ENCODE results near the gene SRC. TPM values are rescaled to one million over a fixed set of nuclear protein-coding genes. Genes with fewer than 3 reads are reported as not detected.

Gene SRC
- total RNA-seq, 1 donor from 2014 or later = 16.8 TPM

- DNase-seq = no peak
Measured at GRCh38 chr20:37315021-37315451, 30.9 kb upstream of the SRC start.

- no peak for DNase-seq
Measured at GRCh38 chr20:37315452-37316110, 30.4 kb upstream of the SRC start.

GRCh38 chr20:37316116-37316774 lies 29.7 kb upstream of the SRC start:
- no peak for DNase-seq

- DNase-seq = no peak
Measured at GRCh38 chr20:37316775-37317170, 29.2 kb upstream of the SRC start.

GRCh38 chr20:37317316-37317715 lies 28.6 kb upstream of the SRC start:
- no peak for DNase-seq

GRCh38 chr20:37317994-37318640 lies 27.8 kb upstream of the SRC start:
- DNase-seq = no peak

GRCh38 chr20:37319151-37319671 lies 26.7 kb upstream of the SRC start:
- DNase-seq = no peak

GRCh38 chr20:37323985-37324384 lies 22.0 kb upstream of the SRC start:
- peak; percentile 64 for DNase-seq

GRCh38 chr20:37325206-37325605 lies 20.7 kb upstream of the SRC start:
- DNase-seq = no peak

GRCh38 chr20:37326666-37327065 lies 19.3 kb upstream of the SRC start:
- no peak for DNase-seq

GRCh38 chr20:37327748-37328147 lies 18.2 kb upstream of the SRC start:
- DNase-seq = no peak

GRCh38 chr20:37328149-37328945 lies 17.6 kb upstream of the SRC start:
- DNase-seq = no peak

GRCh38 chr20:37329481-37330165 lies 16.3 kb upstream of the SRC start:
- DNase-seq = no peak

GRCh38 chr20:37330316-37330715 lies 15.6 kb upstream of the SRC start:
- DNase-seq = no peak

- no peak for DNase-seq
Measured at GRCh38 chr20:37331060-37331857, 14.7 kb upstream of the SRC start.

- DNase-seq = no peak
Measured at GRCh38 chr20:37333130-37333847, 12.7 kb upstream of the SRC start.

- DNase-seq = no peak
Measured at GRCh38 chr20:37333848-37334318, 12.1 kb upstream of the SRC start.

GRCh38 chr20:37334450-37334849 lies 11.5 kb upstream of the SRC start:
- DNase-seq = no peak

GRCh38 chr20:37335642-37336368 lies 10.1 kb upstream of the SRC start:
- DNase-seq = no peak
